Stimulated activated CD4-positive, alpha-beta T cell treated with anti-CD3 and anti-CD28 coated beads, TNF-alpha, amount 100 ng/mL, for 48 hours (primary cell): ENCODE measurements around the gene RABAC1.

Source experiments
- DNase-seq, 3 donors: peaks; one replicate each; pipeline ENCODE4 v3.0.0-alpha.2; 2020; ENCODE audit warnings: low read depth in 3 of 3

Gene RABAC1

GRCh38 chr19:41928754-41929535, 30.2 kb downstream of the RABAC1 start:
- DNase-seq: no peak

DNA sequence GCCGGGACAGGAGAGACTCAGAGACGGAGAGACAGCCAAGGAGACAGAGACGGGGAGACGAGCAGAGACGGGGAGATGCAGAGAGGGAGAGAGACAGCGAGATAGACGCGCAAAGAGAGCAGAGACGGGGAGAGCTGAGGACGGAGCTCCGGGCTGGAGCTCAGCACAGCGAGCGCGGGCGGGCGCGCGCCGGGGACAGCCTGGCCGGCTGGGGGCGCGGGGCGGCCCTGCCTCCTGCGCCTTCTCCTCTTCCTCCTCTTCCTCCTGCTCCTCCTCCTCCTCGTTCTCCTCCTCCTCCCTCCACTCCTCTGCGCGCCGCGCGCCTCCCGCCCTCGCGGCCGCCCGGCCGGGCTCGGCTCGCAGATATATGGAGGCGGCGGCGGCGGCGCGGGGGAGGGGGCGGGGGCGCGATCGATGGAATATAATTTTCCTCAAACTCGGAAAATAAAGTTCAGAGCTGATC, 30.9 kb downstream of the RABAC1 start, which contains the start of gene ERFL:
TSS of gene ERFL (minus strand) at position 229 of the 463 bp plus-strand sequence. CDS start 15,530 bp downstream, outside the sequence.
- DNase-seq: no peak

DNA sequence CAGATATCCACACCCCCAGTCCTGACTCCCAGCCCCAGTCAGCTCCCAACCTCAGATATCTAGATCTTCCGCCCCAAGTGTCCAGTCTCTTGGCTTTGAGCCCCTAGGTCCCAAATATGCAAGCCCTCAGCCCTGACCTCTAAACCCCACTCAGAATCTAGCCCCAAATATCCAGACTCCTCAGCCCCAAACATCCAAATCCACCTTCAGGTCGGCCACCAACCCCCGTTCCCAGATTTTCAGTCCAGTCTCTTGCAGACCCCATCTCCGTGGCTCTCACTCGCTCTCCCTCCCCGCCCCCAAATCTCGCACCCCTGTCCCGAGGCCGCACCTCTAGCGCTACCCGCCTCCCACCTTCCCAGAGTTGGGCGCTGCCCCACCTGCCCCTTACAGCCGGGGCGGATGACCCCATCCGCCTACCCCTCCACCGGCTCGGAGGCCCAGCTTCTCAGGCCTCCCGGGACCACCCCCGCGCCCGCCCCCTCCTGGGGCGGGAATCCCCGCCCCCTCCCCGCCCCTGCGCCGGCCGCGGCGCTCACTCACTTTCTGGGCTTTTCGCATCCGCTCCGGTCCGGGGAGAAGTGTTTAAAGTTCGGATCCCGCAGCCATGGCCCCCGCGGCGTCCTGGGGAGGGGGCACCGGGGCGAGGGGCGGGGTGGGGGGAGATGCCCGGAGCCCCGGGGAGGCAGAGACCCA, 31.5 kb downstream of the RABAC1 start:
- DNase-seq: no peak

DNA sequence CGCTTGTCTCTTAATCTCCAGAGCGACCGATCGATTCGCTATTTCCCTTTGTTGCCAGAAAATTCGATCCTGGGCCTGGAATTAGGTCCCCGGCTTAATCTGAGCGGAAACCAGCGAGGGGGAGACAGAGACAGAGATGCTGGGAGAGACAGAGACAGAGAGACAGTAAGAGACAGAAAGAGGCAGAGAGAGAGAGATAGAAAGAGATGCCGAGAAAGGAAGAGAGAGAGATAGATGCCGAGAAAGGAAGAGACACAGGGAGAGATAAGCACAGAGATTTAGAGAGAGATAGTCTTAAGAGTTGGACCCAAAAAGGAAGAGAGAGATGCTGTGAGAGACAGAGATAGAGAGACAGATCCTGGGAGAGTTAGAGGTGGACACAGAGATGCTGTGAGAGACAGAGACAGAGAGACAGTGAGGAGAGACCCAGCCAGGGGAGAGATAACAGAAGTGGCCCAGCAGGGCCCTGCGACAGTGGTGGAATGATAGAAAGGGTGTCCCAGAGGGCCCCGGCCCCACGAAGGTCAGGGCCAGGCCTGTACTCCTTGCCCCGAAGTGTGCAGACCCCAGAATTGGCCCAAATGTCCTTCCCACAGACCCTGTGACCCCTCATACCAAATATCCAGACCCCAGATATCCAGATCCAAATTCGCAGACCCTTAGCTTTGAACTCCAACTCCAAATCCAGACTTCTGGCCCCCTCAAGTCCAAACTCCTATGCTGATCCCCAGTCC, 32.2 kb downstream of the RABAC1 start:
- no peak for DNase-seq

GRCh38 chr19:41926028-41926762, 32.9 kb downstream of the RABAC1 start:
- no peak for DNase-seq

GRCh38 chr19:41925208-41926003, 33.7 kb downstream of the RABAC1 start:
- no peak for DNase-seq

GRCh38 chr19:41924151-41925145, 34.7 kb downstream of the RABAC1 start:
- DNase-seq: no peak

DNA sequence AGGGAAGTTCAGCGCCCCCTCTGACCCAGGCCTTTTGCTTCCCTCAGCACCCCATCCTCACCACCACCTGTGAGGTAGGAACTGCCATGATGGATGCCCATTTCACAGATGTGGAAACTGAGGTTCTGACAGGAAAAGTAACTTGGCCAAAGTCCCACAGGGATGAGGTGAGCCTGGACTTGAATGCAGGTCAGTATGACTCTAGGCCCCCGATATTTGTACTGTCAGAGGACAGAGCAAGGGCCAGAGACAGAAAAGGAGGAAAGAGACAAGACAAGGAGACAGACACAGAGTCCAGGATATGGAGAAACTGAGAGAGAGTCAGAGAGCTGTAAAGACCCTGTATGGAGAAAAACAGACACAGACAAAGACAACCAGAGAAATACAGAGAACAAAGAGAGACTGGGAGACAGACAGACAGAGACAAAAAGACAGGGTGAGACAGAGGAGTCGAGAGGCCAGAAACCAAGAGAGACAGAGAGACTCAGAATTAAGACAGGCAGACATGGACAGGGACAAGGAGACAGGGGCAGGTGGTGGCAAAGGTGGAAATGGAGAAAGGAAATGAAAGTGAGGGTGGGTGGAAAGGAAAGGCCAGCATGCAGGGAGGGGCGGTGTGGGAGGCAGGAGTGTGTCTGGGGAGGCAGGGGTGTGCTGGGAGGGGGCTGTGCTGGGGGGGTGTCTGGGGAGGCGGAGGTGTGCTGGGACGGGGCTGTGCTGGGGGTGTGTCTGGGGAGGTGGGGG, 35.9 kb downstream of the RABAC1 start:
- no peak for DNase-seq

- no peak for DNase-seq
These were observed 36.5 kb downstream of the RABAC1 start for GRCh38 chr19:41922585-41922984.

GRCh38 chr19:41921577-41922576, 37.2 kb downstream of the RABAC1 start:
- no peak for DNase-seq

DNA sequence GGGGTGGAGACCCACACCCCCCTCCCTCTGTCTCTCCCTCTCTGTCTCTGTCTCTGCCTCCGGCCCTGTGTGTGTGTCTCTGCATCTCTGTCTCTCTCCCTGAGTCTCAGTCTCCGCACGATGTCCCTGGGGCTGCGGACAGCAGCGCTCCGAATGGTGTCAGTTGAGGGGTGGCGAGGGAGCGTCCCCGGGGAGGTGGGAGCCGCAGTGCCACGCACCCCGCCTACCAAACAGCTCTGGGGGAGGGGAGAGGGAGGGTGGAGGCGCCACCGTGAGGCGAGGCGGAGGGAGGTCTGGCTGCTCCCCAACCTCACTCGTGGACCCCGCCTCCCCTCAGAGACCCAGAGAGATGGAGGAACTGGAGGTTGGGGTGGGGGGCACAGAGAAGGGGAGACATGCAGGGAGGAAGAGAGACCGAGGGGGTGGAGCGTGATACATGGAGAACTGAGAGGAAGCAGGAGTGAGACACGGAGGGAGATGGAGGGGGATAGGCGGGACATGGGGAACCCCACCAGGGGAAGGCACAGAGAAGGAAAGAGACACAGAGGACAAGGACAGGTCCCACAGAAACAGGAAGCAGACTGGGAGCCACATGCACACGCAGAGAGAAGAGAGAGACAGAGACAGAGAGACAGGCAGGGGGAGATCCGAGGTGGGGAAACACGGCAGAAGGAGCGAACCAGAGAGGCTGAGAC, 38.1 kb downstream of the RABAC1 start:
- no peak for DNase-seq

GRCh38 chr19:41919948-41920712, 39.0 kb downstream of the RABAC1 start:
- no peak for DNase-seq

- no peak for DNase-seq
These were observed 40.4 kb downstream of the RABAC1 start for GRCh38 chr19:41918653-41919244.

- DNase-seq: no peak
These were observed 41.0 kb downstream of the RABAC1 start for GRCh38 chr19:41918095-41918494.

DNA sequence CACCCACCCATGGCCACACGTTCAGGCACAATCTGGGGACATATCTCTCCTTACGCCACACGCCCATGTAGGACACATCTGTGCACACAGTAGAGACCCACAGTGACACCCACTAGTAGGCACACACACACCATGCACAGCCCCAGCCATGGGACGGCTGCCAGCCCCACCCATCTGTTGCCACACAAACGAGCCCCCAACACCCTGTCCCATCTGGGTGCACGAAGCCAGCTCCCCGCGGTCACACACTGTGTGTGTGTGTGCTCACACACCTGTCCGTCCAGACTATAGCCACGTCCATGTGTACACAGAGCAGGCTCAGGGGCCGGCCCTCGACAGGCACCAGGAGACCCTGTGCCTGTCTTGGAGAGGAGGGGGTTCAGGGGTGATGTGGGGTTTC, 41.4 kb downstream of the RABAC1 start:
- DNase-seq: no peak
